Smooth muscle cell (in vitro differentiated cells): ENCODE measurements around the gene RFK. TPM values are rescaled to one million over a fixed set of nuclear protein-coding genes. Genes with fewer than 3 reads are reported as not detected.

Source experiments
- DNase-seq: peaks from one replicate; lab custom pipeline; 2025; ENCODE audit not compliant: unreplicated experiment; lab: John Stamatoyannopoulos, UW
- H2AFZ ChIP-seq: fragments of 200-600 bp; sonication (generic); 2 replicates; pipeline ENCODE4 v1.6.0; 2016; ENCODE audit warnings: antibody characterized with exemption, low read depth, mild to moderate bottlenecking
- H3F3A ChIP-seq: fragments of 200-600 bp; sonication (generic); 2 replicates; pipeline ENCODE4 v1.6.0; 2017; ENCODE audit warnings: antibody characterized with exemption, low read depth
- H3K27ac ChIP-seq: fragments of 200-600 bp; sonication (generic); 2 replicates; pipeline ENCODE4 v1.5.1; 2016; ENCODE audit warnings: low read depth, mild to moderate bottlenecking
- H3K27me3 ChIP-seq: fragments of 200-600 bp; sonication (generic); 2 replicates; pipeline ENCODE4 v1.6.1; 2016; ENCODE audit warnings: low read depth, mild to moderate bottlenecking
- H3K36me3 ChIP-seq: fragments of 200-600 bp; sonication (generic); 2 replicates; pipeline ENCODE4 v1.5.1; 2016; ENCODE audit warnings: low read depth
- H3K4me1 ChIP-seq: fragments of 200-600 bp; sonication (generic); 2 replicates; pipeline ENCODE4 v1.5.1; 2016; ENCODE audit warnings: low read depth
- H3K4me2 ChIP-seq: fragments of 200-600 bp; sonication (generic); 2 replicates; pipeline ENCODE4 v1.6.0; 2016; ENCODE audit warnings: mild to moderate bottlenecking
- H3K4me3 ChIP-seq: fragments of 200-600 bp; sonication (generic); 2 replicates; pipeline ENCODE4 v1.5.1; 2016; ENCODE audit warnings: mild to moderate bottlenecking
- H3K79me2 ChIP-seq: fragments of 200-600 bp; sonication (generic); 2 replicates; pipeline ENCODE4 v1.6.0; 2016; ENCODE audit warnings: low read depth, mild to moderate bottlenecking
- H3K9ac ChIP-seq: fragments of 200-600 bp; sonication (generic); 2 replicates; pipeline ENCODE4 v1.6.0; 2016; ENCODE audit warnings: low read depth
- H3K9me3 ChIP-seq: fragments of 200-600 bp; sonication (generic); replicated peaks from 2 replicates; pipeline ENCODE4 v1.5.1; 2016; ENCODE audit warnings: low read depth
- H4K20me1 ChIP-seq: fragments of 200-600 bp; sonication (generic); 2 replicates; pipeline ENCODE4 v1.6.0; 2016; ENCODE audit warnings: low read depth
- WGBS: methylation state at CpG from one replicate; pipeline ENCODE4 v1.1.7; 2016; ENCODE audit warnings: low lambda C conversion rate; 5-methylcytosine and 5-hydroxymethylcytosine counted together
- polyA plus RNA-seq: library from polyadenylated mRNA; unstranded; fragments of >200 nt; fragmentation: Nextera tagmentation; extraction: Ambion mirVana; gene quantifications from 2 replicates; pipeline ENCODE4 v1.2.1, GENCODE V29; 2016
- total RNA-seq: library from RNA; depleted of rRNA; stranded (reverse); fragments of >200 nt; gene quantifications from 2 replicates; pipeline ENCODE4 v1.2.3, GENCODE V29; 2014
- TF ChIP-seq, protein P1 (sequence below): fragments of 200-600 bp; sonication (generic); IDR thresholded peaks from 2 replicates; pipeline ENCODE4 v1.5.1; 2017; ENCODE audit warnings: borderline replicate concordance, mild to moderate bottlenecking, antibody characterized with exemption; ENCODE audit not compliant: insufficient read depth, poor library complexity, severe bottlenecking

RFK gene
- total and polyA plus RNA-seq, 2 experiments from 2014 or later = 14.2 to 25.2 TPM

GRCh38 chr9:76353280-76353679 lies 40.9 kb downstream of the RFK start:
- Histone ChIP-seq H2AFZ (no peak overlapping the region), H3K27ac (no peak overlapping the region), H3K9me3 (no peaks in the 10 kb centered on the region), H4K20me1 (no peaks in the 10 kb centered on the region), H3F3A (no peaks in the 10 kb centered on the region), H3K79me2 (no peaks in the 10 kb centered on the region), H3K4me2 (no peak overlapping the region), H3K4me1 (no peaks in the 10 kb centered on the region), H3K9ac (no peak overlapping the region), H3K27me3 (peaks cover 8% of the 10 kb centered on the region), H3K36me3 (no peaks in the 10 kb centered on the region), H3K4me3 (no peak overlapping the region)
- TF ChIP-seq, protein P1, sequence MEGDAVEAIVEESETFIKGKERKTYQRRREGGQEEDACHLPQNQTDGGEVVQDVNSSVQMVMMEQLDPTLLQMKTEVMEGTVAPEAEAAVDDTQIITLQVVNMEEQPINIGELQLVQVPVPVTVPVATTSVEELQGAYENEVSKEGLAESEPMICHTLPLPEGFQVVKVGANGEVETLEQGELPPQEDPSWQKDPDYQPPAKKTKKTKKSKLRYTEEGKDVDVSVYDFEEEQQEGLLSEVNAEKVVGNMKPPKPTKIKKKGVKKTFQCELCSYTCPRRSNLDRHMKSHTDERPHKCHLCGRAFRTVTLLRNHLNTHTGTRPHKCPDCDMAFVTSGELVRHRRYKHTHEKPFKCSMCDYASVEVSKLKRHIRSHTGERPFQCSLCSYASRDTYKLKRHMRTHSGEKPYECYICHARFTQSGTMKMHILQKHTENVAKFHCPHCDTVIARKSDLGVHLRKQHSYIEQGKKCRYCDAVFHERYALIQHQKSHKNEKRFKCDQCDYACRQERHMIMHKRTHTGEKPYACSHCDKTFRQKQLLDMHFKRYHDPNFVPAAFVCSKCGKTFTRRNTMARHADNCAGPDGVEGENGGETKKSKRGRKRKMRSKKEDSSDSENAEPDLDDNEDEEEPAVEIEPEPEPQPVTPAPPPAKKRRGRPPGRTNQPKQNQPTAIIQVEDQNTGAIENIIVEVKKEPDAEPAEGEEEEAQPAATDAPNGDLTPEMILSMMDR = no peak
- DNase-seq = no peak
- 60% methylated on average over 5 of the region's 5 CpGs for WGBS

DNA sequence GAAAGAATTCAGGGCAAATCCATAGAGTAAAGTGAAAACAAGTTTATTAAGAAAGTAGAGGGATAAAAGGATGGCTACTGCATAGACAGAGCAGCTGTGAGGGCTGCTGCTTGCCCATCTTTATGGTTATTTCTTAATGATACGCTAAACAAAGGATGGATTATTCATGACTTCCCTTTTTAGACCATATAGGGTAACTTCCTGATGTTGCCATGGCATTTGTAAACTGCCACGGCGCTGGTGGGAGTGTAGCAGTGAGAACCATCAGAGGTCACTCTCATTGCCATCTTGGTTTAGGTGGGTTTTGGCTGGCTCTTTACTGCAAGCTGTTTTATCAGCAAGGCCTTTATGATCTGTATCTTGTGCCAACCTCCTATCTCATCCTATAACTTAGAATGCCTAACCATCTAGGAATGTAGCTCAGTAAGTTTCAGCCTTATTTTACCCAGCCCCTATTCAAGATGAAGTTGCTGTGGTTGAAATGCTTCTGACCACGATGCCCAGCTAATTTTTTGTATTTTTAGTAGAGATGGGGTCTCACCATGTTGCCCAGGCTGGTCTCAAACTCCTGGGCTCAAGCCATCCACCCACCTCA lies 42.1 kb downstream of the RFK start:
- TF ChIP-seq, protein P1 = no peak
- Histone ChIP-seq H2AFZ (no peak overlapping the region), H3K4me1 (no peaks in the 10 kb centered on the region), H3F3A (no peaks in the 10 kb centered on the region), H3K4me2 (no peak overlapping the region), H4K20me1 (no peaks in the 10 kb centered on the region), H3K79me2 (no peaks in the 10 kb centered on the region), H3K36me3 (no peaks in the 10 kb centered on the region), H3K9ac (no peak overlapping the region), H3K27ac (no peak overlapping the region), H3K9me3 (no peaks in the 10 kb centered on the region), H3K4me3 (no peak overlapping the region), H3K27me3 (peaks cover 8% of the 10 kb centered on the region)
- DNase-seq = no peak
- 87% methylated on average over 4 of the region's 4 CpGs for WGBS

- no peak overlapping the region for H3K4me2 ChIP-seq
- no peak overlapping the region for H3K27ac ChIP-seq
- H3K79me2 ChIP-seq = no peaks in the 10 kb centered on the region
- TF ChIP-seq, protein P1 = no peak
- no peaks in the 10 kb centered on the region for H4K20me1 ChIP-seq
- H3F3A ChIP-seq = no peaks in the 10 kb centered on the region
- no peak overlapping the region for H3K9ac ChIP-seq
- H3K4me1 ChIP-seq = no peaks in the 10 kb centered on the region
- no peak overlapping the region for H2AFZ ChIP-seq
- H3K9me3 ChIP-seq = no peaks in the 10 kb centered on the region
- no peaks in the 10 kb centered on the region for H3K36me3 ChIP-seq
- WGBS = 75% methylated on average over 3 of the region's 3 CpGs
- H3K27me3 ChIP-seq = peaks cover 4% of the 10 kb centered on the region
- no peak for DNase-seq
- H3K4me3 ChIP-seq = no peak overlapping the region
Measured at GRCh38 chr9:76351006-76351405, 43.2 kb downstream of the RFK start.

DNA sequence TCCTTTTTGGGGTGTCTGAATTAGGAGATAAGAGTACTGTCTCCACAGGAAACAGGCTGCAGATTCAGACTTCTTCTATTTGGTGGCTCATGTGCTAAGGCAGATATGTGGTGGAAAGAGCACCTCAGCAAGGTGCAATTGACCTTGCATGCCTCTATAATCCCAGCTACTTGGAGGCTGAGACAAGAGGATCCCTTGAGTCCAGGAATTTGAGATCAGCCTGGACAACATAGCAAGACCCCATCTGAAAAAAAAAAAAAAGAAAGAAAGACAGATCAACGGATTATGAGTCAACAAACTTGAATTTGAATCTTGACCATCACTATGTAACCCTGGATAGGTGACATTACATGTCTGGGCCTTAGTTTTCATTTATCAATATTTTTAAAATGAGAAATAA lies 44.4 kb downstream of the RFK start:
- no peaks in the 10 kb centered on the region for H3K79me2 ChIP-seq
- no peak overlapping the region for H3K4me3 ChIP-seq
- H2AFZ ChIP-seq = no peak overlapping the region
- TF ChIP-seq, protein P1 = no peak
- no peaks in the 10 kb centered on the region for H3K9me3 ChIP-seq
- H3K4me2 ChIP-seq = no peak overlapping the region
- no peak overlapping the region for H3K27ac ChIP-seq
- no peak for DNase-seq
- no peaks in the 10 kb centered on the region for H4K20me1 ChIP-seq
- no peak overlapping the region for H3K9ac ChIP-seq
- no peaks in the 10 kb centered on the region for H3F3A ChIP-seq
- H3K36me3 ChIP-seq = no peaks in the 10 kb centered on the region
- H3K27me3 ChIP-seq = no peaks in the 10 kb centered on the region
- WGBS = 86% methylated on average over 1 of the region's 1 CpG
- H3K4me1 ChIP-seq = no peaks in the 10 kb centered on the region
